HEK293 (cell line): ENCODE results near the gene PIP4K2B.

ENCODE experiments used
- EGR2 ChIP-seq: fragments of 450-650 bp; formaldehyde crosslinking; IDR thresholded peaks from 2 replicates; pipeline ENCODE4 v1.5.1; 2016; ENCODE audit warnings: low read depth, missing biosample characterization, missing genetic modification characterization
- GLI4 ChIP-seq: fragments of 450-650 bp; formaldehyde crosslinking; IDR thresholded peaks from 2 replicates; pipeline ENCODE4 v1.5.1; 2016; ENCODE audit warnings: missing biosample characterization, missing genetic modification characterization
- GLIS2 ChIP-seq: fragments of 450-650 bp; formaldehyde crosslinking; IDR thresholded peaks from 2 replicates; pipeline ENCODE4 v1.5.1; 2016; ENCODE audit warnings: missing biosample characterization, missing genetic modification characterization
- IKZF3 ChIP-seq: fragments of 450-650 bp; IDR thresholded peaks from 2 replicates; pipeline ENCODE4 v1.5.0; 2018; ENCODE audit warnings: missing biosample characterization, mild to moderate bottlenecking, missing genetic modification characterization, moderate library complexity
- KLF16 ChIP-seq: fragments of 450-650 bp; formaldehyde crosslinking; IDR thresholded peaks from 2 replicates; pipeline ENCODE4 v1.5.1; 2017; ENCODE audit warnings: missing biosample characterization, missing genetic modification characterization
- OVOL3 ChIP-seq: fragments of 450-650 bp; formaldehyde crosslinking; IDR thresholded peaks from 2 replicates; pipeline ENCODE4 v1.5.1; 2016; ENCODE audit warnings: missing biosample characterization, missing genetic modification characterization
- SCRT2 ChIP-seq: fragments of 450-650 bp; formaldehyde crosslinking; IDR thresholded peaks from 2 replicates; pipeline ENCODE4 v1.5.1; 2016; ENCODE audit warnings: missing biosample characterization, missing genetic modification characterization
- SETDB1 ChIP-seq: IDR thresholded peaks from one replicate; pipeline ENCODE4 v1.6.1; 2017; ENCODE audit warnings: mild to moderate bottlenecking, low read length, moderate library complexity, mixed read lengths; ENCODE audit not compliant: insufficient read length
- SP7 ChIP-seq: fragments of 450-650 bp; formaldehyde crosslinking; IDR thresholded peaks from 2 replicates; pipeline ENCODE4 v1.5.1; 2016; ENCODE audit warnings: missing biosample characterization, missing genetic modification characterization
- TCF7L2 ChIP-seq: IDR thresholded peaks from 2 replicates; pipeline ENCODE4 v1.6.1; 2011; ENCODE audit warnings: low read depth, mild to moderate bottlenecking, inconsistent platforms, low read length, moderate library complexity, borderline replicate concordance
- WT1 ChIP-seq: fragments of 450-650 bp; formaldehyde crosslinking; IDR thresholded peaks from 2 replicates; pipeline ENCODE4 v1.5.1; 2016; ENCODE audit warnings: missing biosample characterization, missing genetic modification characterization
- YY2 ChIP-seq: fragments of 450-650 bp; formaldehyde crosslinking; IDR thresholded peaks from 2 replicates; pipeline ENCODE4 v1.5.1; 2016; ENCODE audit warnings: missing biosample characterization, missing genetic modification characterization
- ZBTB21 ChIP-seq: fragments of 450-650 bp; formaldehyde crosslinking; IDR thresholded peaks from 2 replicates; pipeline ENCODE4 v1.5.1; 2017; ENCODE audit warnings: missing biosample characterization, missing genetic modification characterization
- ZBTB7A ChIP-seq: fragments of 450-650 bp; formaldehyde crosslinking; IDR thresholded peaks from 2 replicates; pipeline ENCODE4 v1.5.1; 2016; ENCODE audit warnings: low read depth, missing biosample characterization, missing genetic modification characterization
- ZFHX2 ChIP-seq: fragments of 450-650 bp; formaldehyde crosslinking; conservative IDR thresholded peaks from 2 replicates; pipeline ENCODE4 v1.5.1; 2016; ENCODE audit warnings: missing biosample characterization, missing genetic modification characterization
- ZFP37 ChIP-seq: fragments of 450-650 bp; formaldehyde crosslinking; IDR thresholded peaks from 2 replicates; pipeline ENCODE4 v1.5.1; 2016; ENCODE audit warnings: missing biosample characterization, missing genetic modification characterization
- ZFP69B ChIP-seq: fragments of 450-650 bp; formaldehyde crosslinking; IDR thresholded peaks from 2 replicates; pipeline ENCODE4 v1.5.1; 2016; ENCODE audit warnings: missing biosample characterization, missing genetic modification characterization
- ZNF114 ChIP-seq: fragments of 450-650 bp; formaldehyde crosslinking; IDR thresholded peaks from 2 replicates; pipeline ENCODE4 v1.5.0; 2017; ENCODE audit warnings: missing biosample characterization, missing genetic modification characterization
- ZNF2 ChIP-seq: fragments of 450-650 bp; formaldehyde crosslinking; IDR thresholded peaks from 2 replicates; pipeline ENCODE4 v1.5.1; 2016; ENCODE audit warnings: missing biosample characterization, missing genetic modification characterization
- ZNF266 ChIP-seq: fragments of 450-650 bp; formaldehyde crosslinking; IDR thresholded peaks from 2 replicates; pipeline ENCODE4 v1.5.1; 2016; ENCODE audit warnings: missing biosample characterization, missing genetic modification characterization, low read depth
- ZNF623 ChIP-seq: fragments of 450-650 bp; formaldehyde crosslinking; IDR thresholded peaks from 2 replicates; pipeline ENCODE4 v1.5.1; 2016; ENCODE audit warnings: missing biosample characterization, missing genetic modification characterization
- ZNF677 ChIP-seq: fragments of 450-650 bp; IDR thresholded peaks from 2 replicates; pipeline ENCODE4 v1.5.0; 2018; ENCODE audit warnings: missing biosample characterization, mild to moderate bottlenecking, missing genetic modification characterization, moderate library complexity
- ZNF837 ChIP-seq: fragments of 450-650 bp; formaldehyde crosslinking; IDR thresholded peaks from 2 replicates; pipeline ENCODE4 v1.5.1; 2016; ENCODE audit warnings: missing biosample characterization, missing genetic modification characterization
- TF ChIP-seq, protein P1 (sequence below): fragments of 450-650 bp; formaldehyde crosslinking; IDR thresholded peaks from 2 replicates; pipeline ENCODE4 v1.5.1; 2016; ENCODE audit warnings: missing biosample characterization, missing genetic modification characterization
- TF ChIP-seq, protein P2 (sequence below): fragments of 450-650 bp; formaldehyde crosslinking; IDR thresholded peaks from 2 replicates; pipeline ENCODE4 v1.5.1; 2016; ENCODE audit warnings: missing biosample characterization, missing genetic modification characterization
- TF ChIP-seq, protein P3 (sequence below): fragments of 450-650 bp; formaldehyde crosslinking; IDR thresholded peaks from 2 replicates; pipeline ENCODE4 v1.5.1; 2016; ENCODE audit warnings: missing biosample characterization, missing genetic modification characterization
- TF ChIP-seq, protein P4 (sequence below): fragments of 450-650 bp; formaldehyde crosslinking; IDR thresholded peaks from 2 replicates; pipeline ENCODE4 v1.5.1; 2016; ENCODE audit warnings: missing biosample characterization, missing genetic modification characterization, borderline replicate concordance

PIP4K2B gene

DNA sequence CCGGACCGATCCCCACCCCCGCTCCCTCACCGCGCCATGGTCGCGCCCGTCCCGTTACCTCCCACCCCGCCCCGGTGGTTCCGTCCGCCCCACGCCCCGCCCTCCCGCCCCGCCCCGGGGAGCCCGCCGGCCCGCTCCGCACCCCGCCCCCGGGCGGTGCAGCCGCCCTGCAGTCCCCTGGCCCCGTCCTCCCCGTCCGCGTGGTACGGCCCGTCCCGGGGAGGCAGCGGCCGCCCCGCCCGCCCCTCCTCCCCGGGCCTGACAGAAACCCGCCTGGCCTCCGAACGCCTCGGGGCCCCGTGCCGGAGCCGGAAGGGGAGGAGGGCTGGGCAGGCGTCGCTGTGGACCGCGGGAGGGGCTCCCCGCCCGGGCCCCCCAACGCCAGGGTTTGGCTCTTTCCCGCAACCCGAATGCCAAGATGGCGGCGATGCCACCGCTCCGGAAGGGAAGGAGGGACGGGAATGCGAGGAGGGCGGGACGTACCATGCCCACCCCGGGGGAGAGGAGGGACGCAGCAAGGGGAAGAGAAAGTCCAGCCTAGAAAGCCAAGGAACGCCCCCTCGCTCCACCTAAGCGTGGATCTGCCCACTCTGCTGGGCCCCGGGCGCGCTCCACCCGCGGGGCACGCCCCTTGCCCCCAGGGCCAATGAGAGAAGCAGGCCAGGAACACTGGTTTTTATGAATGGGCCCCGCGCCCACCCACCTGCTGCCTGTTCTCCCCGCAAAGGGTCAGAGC is at the start of gene PIP4K2B (continued):
- TF ChIP-seq, protein P1, sequence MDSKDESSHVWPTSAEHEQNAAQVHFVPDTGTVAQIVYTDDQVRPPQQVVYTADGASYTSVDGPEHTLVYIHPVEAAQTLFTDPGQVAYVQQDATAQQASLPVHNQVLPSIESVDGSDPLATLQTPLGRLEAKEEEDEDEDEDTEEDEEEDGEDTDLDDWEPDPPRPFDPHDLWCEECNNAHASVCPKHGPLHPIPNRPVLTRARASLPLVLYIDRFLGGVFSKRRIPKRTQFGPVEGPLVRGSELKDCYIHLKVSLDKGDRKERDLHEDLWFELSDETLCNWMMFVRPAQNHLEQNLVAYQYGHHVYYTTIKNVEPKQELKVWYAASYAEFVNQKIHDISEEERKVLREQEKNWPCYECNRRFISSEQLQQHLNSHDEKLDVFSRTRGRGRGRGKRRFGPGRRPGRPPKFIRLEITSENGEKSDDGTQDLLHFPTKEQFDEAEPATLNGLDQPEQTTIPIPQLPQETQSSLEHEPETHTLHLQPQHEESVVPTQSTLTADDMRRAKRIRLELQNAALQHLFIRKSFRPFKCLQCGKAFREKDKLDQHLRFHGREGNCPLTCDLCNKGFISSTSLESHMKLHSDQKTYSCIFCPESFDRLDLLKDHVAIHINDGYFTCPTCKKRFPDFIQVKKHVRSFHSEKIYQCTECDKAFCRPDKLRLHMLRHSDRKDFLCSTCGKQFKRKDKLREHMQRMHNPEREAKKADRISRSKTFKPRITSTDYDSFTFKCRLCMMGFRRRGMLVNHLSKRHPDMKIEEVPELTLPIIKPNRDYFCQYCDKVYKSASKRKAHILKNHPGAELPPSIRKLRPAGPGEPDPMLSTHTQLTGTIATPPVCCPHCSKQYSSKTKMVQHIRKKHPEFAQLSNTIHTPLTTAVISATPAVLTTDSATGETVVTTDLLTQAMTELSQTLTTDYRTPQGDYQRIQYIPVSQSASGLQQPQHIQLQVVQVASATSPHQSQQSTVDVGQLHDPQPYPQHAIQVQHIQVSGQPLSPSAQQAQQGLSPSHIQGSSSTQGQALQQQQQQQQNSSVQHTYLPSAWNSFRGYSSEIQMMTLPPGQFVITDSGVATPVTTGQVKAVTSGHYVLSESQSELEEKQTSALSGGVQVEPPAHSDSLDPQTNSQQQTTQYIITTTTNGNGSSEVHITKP (tag by site-specific recombination) = peak; percentile 100
- no peak; the same call in 1 of the 2 replicates for TF ChIP-seq OVOL3 (tag by site-specific recombination)
- peak; percentile 29; the same call in 1 of the 2 replicates for TF ChIP-seq WT1 (tag by site-specific recombination)
- no peak for TF ChIP-seq ZNF266 (tag by site-specific recombination)
- peak; percentile 90 for TF ChIP-seq YY2
- TF ChIP-seq SCRT2 = no peak
- TF ChIP-seq, protein P2, sequence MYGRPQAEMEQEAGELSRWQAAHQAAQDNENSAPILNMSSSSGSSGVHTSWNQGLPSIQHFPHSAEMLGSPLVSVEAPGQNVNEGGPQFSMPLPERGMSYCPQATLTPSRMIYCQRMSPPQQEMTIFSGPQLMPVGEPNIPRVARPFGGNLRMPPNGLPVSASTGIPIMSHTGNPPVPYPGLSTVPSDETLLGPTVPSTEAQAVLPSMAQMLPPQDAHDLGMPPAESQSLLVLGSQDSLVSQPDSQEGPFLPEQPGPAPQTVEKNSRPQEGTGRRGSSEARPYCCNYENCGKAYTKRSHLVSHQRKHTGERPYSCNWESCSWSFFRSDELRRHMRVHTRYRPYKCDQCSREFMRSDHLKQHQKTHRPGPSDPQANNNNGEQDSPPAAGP (tag by site-specific recombination) = peak; percentile 98
- TF ChIP-seq ZFP69B = peak; percentile 92
- peak; percentile 90 for TF ChIP-seq EGR2
- no peak for TF ChIP-seq ZNF623 (tag by site-specific recombination)
- peak; percentile 72; the same call in 1 of the 2 replicates for TF ChIP-seq ZBTB7A (tag by site-specific recombination)
- no peak for TF ChIP-seq ZNF114
- TF ChIP-seq ZNF2 (tag by site-specific recombination) = no peak; the same call in 1 of the 2 replicates
- peak; percentile 31; the same call in 1 of the 2 replicates for TF ChIP-seq TCF7L2
- peak; percentile 93 for TF ChIP-seq ZFHX2 (tag by site-specific recombination)
- no peak for TF ChIP-seq SETDB1
- peak; percentile 31; the same call in 1 of the 2 replicates for TF ChIP-seq ZBTB21 (tag by site-specific recombination)
- TF ChIP-seq GLIS2 (tag by site-specific recombination) = peak; percentile 89
- TF ChIP-seq, protein P3, sequence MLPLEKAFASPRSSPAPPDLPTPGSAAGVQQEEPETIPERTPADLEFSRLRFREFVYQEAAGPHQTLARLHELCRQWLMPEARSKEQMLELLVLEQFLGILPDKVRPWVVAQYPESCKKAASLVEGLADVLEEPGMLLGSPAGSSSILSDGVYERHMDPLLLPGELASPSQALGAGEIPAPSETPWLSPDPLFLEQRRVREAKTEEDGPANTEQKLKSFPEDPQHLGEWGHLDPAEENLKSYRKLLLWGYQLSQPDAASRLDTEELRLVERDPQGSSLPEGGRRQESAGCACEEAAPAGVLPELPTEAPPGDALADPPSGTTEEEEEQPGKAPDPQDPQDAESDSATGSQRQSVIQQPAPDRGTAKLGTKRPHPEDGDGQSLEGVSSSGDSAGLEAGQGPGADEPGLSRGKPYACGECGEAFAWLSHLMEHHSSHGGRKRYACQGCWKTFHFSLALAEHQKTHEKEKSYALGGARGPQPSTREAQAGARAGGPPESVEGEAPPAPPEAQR (tag by site-specific recombination) = peak; percentile 65; the same call in 1 of the 2 replicates
- TF ChIP-seq SP7 = peak; percentile 87; the same call in 1 of the 2 replicates
- TF ChIP-seq, protein P4, sequence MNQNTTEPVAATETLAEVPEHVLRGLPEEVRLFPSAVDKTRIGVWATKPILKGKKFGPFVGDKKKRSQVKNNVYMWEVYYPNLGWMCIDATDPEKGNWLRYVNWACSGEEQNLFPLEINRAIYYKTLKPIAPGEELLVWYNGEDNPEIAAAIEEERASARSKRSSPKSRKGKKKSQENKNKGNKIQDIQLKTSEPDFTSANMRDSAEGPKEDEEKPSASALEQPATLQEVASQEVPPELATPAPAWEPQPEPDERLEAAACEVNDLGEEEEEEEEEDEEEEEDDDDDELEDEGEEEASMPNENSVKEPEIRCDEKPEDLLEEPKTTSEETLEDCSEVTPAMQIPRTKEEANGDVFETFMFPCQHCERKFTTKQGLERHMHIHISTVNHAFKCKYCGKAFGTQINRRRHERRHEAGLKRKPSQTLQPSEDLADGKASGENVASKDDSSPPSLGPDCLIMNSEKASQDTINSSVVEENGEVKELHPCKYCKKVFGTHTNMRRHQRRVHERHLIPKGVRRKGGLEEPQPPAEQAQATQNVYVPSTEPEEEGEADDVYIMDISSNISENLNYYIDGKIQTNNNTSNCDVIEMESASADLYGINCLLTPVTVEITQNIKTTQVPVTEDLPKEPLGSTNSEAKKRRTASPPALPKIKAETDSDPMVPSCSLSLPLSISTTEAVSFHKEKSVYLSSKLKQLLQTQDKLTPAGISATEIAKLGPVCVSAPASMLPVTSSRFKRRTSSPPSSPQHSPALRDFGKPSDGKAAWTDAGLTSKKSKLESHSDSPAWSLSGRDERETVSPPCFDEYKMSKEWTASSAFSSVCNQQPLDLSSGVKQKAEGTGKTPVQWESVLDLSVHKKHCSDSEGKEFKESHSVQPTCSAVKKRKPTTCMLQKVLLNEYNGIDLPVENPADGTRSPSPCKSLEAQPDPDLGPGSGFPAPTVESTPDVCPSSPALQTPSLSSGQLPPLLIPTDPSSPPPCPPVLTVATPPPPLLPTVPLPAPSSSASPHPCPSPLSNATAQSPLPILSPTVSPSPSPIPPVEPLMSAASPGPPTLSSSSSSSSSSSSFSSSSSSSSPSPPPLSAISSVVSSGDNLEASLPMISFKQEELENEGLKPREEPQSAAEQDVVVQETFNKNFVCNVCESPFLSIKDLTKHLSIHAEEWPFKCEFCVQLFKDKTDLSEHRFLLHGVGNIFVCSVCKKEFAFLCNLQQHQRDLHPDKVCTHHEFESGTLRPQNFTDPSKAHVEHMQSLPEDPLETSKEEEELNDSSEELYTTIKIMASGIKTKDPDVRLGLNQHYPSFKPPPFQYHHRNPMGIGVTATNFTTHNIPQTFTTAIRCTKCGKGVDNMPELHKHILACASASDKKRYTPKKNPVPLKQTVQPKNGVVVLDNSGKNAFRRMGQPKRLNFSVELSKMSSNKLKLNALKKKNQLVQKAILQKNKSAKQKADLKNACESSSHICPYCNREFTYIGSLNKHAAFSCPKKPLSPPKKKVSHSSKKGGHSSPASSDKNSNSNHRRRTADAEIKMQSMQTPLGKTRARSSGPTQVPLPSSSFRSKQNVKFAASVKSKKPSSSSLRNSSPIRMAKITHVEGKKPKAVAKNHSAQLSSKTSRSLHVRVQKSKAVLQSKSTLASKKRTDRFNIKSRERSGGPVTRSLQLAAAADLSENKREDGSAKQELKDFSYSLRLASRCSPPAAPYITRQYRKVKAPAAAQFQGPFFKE (tag by site-specific recombination) = no peak
- no peak for TF ChIP-seq ZNF837 (tag by site-specific recombination)
- TF ChIP-seq ZNF677 = no peak
- TF ChIP-seq KLF16 (tag by site-specific recombination) = peak; percentile 98
- peak; percentile 26; the same call in 1 of the 2 replicates for TF ChIP-seq ZFP37 (tag by site-specific recombination)
- TF ChIP-seq GLI4 (tag by site-specific recombination) = peak; percentile 87; the same call in 1 of the 2 replicates
- peak; percentile 98 for TF ChIP-seq IKZF3 (tag by site-specific recombination)
